ENCODE data around the gene GPR4.
"Not testable (repeated sequence)": the region's sequence is repeated elsewhere in the genome, so short reads cannot be mapped to it uniquely, and the experiment has no call there.

GPR4 gene

DNA sequence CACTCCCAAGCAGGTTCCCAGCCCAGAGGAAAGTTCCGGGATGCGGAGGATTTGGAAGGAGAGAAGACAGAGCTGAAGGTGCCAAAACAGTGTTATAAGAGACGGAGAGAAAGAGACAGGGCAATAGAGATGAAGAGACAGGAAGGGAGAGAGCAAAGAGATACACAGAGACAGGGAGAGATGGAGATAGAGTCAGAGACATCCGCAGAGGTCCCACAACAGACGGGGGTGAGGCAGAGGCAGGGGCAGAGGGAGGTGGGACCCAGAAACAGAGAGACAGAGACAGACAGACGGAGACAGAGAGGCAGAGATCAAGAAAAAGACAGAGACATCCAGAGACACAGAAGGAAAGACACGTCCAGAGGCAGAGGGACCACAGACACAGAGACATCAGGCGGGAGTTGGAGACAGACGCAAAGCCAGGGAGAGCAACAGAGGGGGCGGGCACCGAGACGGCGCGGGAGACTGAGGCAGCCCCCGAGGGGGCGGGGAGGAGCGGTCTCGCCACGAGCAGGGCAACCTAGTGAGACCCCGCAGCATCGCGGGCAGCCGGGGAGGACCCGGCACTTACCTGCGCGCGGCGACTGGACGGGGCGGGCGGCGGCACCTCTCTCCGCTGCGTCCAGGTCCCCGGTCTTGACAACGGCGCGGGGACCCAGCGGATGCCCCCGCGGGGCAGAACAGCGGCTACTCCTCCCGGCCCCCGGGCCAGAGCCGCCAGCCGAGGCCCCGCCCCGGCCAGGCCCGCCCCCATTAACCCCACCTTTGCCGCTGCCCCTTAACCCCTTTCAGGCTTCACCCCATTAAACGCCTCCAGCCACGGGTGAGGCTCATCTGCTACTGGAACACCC lies at the start of gene GPR4:
Gene GPR4 (minus strand): TSS at position 689 of the 851 bp plus-strand sequence. CDS start 10,346 bp downstream, outside the sequence.
- DNase-seq = no peak

DNA sequence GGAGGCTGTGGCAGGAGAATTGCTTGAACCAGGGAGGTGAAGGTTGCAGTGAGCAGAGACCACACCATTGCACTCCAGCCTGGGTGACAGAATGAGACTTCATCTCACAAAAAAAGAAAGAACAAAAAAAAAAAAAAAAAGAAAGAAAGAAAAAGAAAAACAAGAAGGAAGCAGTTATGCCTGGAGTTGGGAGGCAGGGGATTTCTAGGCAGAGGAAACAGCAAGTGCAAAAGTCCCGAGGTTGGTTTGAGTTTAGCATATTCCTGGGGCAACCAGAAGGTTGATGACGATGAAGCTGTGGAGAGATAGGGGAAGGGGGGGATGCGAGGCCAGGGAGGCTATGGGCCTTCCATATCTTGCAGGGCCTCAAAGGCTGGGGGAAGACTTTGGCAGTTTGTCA lies 48.7 kb upstream of the GPR4 start:
- DNase-seq = no peak

DNA sequence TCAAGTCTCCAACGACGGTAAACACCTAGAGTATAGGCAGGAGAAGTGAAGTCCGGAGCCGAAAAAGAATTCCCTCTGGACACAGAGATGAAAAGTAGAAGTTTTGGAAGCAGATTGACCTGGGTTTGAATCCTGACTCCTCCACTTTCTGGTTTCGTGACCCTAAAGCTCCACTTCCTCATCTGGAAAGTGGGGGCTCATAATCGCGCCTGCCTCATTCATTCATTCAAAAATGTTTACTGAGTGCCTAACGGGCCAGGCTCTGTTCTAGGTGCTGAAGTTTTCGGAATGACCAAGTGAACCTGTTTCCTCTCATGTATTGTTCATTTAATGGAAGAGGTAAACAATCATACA lies 44.3 kb upstream of the GPR4 start:
- DNase-seq = no peak

DNA sequence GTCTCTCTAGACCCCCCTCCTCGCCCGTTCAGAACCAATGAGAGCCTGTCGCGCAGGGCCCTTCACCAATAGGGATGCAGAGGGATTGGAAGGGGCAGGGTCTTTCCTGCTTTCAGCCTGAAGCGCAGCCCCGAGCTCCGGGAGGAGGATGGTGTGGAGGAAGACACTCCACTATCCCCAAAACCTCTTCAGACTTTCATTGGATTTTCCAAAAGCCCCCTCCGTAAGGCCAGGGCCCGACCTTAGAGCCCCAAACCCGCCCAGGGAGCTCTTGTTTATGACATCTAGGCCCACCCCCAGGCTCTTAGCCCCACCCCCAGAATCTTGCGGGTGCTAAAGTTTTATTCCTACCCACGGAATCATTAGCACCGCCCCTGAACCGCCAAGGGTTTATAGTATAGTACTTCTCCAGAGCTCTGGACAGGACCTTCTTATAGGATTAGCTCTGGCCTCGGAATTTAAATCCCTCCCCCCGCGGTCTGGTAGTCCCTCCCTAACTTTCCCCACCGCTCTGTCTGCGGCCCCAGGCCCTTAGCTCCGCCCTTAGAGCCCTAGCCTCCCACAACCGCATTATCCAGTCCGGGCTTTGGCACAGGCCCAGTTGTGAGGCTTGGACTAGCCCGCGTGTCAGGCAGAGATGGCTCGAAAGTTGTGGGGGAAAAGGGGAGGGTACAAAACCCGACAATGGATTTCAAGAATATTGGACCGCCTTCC lies 43.8 kb upstream of the GPR4 start:
- peak; percentile 91 for DNase-seq

DNA sequence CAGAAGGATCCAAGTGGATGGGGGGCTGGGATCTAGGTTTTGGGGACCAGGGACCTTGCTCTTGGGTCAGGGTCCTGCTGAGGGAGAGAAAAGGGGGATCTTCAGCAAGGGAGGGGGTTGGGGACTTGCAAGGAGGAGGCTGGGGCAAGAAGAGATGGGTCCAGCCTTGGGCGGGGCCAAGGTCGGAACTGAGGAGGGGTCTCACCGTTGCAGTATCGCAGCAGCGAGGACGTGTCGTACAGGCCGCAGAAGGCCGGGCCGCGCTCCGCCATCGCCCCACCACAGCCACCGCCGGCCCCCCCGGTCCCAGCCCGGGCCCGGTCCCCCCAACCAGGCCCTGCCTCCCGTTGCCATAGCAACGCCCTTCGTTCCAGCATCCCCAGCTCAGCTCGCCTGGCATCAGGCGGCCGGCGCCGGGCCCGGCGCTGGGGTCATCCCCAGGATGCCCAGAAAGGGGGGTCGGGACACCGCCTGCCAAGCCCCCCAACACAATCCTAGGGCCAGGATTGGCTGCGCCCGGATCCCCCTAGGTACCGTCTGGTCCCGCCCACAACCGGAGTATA lies 43.1 kb upstream of the GPR4 start:
- DNase-seq = no peak

DNA sequence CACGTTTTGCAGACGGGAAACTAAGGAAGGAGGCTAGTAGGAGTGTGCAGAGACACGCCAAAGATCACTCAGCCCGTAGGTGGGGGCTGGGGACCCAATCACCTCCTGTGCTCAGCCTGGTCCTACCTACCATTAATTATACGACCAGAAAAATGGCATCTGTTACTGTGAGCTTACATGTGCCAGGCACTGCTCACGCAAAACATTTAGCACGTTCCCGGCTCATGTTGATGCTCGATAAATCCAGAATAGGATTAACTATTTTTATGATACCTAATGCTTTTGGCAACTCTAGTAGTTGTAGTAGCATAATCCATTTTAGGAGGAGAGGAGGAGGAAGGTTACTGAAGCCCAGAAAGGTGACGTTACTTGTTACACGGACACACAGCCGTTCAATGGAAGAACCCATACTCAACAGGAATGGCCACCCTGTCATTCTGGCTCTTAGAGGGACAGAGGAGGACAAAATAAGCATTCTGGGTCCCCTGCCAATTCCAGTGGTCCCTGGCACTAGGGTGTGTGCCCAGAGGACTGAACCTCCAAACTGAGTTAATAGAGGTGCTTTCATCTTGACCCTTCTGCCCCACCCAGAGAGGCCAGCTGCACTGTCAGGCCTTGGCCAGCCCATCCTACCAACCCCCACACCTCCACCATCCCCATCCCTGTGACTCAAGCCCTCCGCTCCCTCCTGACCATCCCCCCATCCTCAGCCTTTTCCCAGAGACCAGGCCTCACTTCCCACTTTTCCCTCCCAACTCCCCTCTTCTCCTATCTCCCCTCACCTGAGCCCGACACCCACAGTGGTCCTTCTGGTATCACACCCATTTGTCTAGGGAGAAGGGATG lies 42.1 kb upstream of the GPR4 start:
- no peak for DNase-seq

DNA sequence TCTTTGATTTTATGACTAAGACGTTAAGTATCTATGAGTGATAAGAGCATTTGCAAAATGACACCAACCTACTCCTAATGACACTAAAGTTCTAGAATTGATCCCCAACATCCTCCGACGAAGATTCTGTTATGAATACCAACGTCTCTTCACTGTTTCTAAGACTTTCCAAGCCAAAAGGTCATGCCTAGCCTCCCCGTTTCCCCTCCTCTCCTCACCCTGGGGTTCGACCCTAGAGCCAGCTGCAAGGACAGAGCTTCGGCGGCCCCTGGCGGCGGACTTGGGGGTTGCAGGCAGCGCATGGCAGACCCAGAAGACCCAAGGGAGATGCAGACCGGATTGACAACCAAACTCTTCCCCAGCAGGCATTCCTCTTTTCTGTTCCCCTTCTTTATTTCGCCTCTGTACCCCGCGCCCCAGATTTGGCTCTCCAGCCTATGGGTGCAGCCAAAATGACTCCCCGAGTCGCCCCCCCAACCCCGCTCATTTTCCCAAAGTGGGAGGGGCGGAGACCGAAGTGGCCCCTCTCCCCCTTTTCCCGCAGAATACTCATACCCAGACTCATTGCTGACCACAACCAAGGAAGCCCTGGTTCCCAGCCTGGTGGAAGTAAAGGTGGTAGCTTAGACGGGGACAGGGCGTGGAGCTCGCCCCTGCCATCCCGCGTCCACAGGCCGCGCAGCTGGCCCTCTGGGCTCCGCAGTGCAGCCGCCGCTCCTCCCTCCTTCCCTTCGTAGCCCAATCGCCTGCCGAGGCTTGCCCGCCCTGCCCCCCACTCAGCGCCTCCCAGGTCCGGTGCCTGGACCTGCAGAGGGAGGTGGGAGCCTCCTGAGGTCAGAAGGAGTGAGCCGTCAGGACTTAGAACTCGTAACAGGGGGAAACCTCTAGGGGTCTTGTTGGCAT lies 41.3 kb upstream of the GPR4 start:
- peak; percentile 47 for DNase-seq

DNA sequence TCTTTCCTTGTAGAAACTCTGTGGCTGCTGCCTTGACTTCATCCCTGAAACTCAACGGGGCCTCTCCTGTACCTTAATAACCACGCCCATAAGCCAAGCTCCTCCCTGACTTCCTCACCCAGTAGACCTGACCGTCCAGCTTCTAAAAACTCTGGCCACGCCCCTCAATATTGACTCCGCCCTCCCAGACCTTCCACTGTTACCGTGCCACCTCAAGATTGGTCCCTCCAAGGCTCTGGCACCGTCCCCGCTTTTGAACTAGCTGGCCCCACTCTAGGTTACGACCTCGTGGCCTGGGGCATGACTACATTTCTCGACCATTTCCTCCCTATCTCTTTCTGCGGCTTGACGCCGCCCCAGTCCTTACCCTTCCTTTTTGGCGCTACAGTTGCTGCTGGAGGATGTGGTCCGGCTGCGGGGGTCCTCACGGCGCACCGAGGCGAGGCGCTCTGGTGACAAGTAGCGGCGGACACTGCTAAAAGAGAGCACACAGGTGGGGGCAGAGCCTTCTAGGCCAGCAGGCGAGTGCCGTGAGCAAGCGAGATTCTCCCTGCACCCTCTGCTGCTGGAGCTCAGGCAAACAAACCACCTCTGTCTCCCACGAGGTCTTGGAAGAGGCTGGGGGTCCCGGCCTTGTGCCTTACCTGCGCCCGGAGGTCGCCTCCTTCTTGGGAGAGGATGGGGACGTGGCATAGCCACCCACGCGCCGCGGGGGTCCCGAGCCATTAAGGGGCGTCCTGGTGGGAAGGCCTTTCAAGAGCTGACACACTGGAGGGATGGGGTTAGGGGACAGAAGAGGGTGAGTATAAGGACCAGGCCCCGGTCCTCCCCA lies 39.5 kb upstream of the GPR4 start:
- no peak for DNase-seq

DNA sequence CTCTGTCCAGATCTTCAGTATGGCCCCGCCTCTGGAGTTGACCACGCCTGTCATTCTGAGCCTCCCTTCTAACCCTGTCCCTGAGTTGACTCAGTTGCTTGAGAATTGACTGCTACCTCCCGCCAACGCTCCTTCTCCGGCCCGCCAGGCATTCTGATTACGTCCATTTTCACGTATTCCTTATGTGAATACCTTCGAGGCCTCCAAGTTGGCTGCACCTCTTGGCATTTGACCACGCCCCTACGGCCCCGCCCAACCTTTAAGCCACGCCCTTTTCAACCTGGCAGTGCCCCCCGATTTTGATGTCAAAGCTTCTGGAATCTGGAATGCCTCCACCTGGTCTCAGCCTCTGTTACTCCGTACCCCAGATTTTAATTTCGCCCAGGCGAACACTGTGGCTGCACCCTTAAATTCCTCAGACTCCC lies 38.8 kb upstream of the GPR4 start:
- no peak for DNase-seq

DNA sequence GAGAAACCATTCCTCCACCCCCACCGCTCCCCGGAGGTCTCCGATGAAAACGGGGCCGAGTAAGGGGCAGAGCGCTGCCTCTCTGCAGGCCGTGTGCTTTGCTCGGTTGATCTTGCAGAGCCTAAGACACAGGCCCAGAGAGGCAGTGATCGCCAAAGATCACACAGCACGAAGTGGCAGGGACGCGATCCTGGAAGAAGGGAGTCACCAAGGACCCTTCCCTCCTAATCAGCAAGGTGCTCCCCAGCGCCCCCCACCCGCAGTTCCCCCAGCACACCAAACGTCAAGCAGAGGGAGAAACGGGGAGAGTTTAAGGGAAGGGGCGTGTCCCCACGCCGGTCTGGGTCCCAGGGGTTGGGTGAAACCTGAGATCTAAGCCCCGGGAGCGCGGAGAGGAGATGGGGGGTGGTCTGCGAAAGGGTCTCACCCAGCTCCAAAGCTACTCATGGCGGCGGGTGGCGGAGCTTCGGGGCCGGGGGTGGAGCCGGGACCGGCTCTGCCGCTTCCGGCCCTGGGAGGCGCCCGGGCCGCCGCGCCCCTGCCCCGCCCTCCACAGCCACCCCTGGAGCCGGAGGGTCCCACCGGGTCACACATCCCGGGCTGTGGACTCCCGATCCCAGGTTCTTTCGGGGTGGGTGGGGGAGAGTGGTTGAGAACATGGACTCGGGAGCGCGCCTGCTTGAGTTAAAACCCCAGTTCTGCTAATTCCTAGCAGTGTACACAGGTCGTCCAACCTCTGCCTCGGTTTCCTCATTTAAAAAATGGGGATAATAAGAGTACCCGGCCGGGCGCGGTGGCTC lies 37.1 kb upstream of the GPR4 start, which contains the start of gene EML2:
Gene EML2 (minus strand): TSS at position 468 of the 800 bp plus-strand sequence. CDS start 21 bp downstream, at position 447.
- DNase-seq = no peak

DNA sequence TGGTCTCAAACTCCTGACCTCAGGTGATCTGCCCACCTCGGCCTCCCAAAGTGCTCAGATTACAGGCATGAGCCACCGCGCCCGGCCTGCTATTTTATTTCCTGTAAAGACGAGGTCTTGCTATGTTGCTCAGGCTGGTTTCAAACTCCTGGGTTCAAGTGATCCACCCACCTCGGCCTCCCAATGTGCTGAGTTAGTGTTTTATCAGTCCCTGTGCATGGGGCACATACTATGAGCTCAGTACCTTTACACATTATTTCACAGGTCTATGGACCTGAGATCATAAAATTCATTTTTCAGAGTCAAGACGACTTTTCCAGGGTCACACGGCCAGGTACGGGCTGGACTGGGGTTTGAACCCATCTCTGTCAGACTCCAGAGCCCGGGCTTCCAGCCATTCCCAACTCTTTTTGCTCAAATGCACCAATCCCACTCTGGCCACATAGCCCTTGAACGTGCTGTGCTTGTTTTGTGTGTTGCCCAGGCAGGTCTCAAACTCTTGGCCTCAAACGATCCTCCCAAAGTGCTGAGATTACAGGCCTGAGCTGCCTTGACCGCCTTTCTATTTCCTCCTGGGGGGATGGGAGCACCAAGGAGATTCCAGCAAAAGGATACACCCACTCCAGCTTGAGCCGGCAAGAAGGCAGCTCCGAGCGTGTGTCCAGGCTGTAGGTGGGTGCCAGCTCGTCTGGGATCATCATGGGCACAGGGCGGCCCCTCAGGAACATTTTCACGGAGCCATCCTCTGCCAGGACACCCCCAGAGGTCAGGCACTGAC lies 36.1 kb upstream of the GPR4 start:
- DNase-seq = no peak

DNA sequence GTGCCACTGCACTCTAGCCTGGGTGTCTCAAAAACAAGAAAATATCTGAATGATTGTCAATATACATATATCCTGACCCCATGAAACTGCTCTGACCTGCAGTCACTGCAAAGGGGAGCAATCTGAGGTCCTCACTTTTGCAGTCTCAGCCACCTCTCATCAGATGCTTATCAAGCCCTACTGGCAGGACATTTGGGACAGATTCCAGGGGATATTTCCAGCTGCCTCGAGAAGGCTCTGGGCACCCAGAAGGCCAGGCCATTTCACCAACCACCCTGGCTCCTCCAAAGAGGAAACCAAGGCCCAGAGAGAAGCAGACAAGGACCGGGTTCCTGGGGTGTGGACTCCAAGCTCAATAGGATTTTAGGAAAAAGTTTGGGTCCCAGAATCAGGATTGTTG lies 34.9 kb upstream of the GPR4 start:
- no peak for DNase-seq

DNA sequence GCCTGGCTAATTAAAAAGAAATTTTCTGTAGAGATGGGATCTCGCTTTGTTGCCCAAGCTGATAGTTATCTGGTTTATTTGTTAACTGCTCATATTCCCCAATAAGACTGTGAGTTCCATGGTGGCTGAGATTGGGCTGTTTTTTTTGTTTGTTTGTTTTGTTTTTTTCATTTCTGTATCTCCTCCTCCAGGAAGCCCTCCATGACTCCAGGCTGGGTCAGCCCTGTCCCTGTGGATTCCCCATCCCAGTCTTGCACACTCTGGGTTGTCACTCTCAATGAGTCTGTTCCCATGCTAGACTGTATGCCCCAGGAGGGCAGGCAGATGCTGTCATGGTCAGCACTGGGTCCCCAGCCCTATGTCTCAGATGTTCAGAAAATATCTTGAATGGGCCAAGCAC lies 34.3 kb upstream of the GPR4 start:
- DNase-seq = no peak

DNA sequence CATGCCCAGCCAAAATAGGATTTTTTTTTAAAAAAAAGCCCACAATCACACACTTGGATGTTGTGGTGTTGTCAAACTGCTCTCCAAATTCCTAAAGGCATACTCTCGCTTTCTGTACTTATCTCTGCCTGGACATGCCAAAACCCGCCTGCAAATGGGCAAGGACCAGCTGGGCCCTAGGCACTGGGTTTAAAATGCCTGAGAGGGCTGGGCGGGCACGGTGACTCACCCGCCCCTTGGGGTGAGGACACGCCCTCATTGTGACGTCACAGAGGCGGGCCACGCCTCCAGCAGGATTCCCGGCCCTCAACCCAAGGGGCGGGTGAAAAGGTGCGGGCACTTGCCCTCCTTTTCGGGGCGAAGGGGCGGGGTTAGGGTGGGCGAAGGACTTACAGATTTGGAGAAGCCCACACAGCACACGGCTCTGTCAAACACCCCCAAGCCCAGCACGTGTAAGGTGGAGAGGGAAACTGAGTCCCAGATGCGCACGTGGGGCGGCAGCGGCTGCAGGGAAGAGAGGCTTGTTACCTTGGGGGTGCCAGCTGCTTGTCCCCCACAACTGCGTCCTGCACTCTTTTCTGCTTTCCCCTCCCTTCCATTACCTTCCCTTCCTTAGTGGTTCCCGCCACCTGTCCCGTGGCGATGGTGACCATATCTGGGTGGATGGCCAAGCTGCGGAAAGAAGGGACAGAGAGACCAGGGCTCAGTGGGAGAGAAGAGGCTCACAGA lies 30.6 kb upstream of the GPR4 start:
- peak; percentile 4 for DNase-seq

DNA sequence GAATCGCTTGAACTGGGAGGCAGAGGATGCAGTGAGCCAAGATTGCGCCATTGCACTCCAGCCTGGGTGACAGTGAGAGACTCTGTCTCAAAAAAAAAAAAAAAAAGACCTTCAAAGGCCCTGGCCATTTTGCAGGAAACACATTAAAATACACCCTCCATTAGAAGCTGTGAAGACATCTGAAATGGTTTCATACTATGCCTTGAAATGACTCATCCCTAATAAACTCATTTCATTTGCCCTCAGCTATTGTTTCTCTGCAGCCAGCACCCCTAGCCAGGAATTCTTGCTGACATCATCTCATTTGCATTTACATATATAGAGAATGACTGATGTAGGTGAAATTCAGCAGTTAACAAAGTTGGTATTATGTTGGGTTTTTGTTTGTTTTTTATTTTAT lies 28.5 kb upstream of the GPR4 start:
- DNase-seq = no peak

DNA sequence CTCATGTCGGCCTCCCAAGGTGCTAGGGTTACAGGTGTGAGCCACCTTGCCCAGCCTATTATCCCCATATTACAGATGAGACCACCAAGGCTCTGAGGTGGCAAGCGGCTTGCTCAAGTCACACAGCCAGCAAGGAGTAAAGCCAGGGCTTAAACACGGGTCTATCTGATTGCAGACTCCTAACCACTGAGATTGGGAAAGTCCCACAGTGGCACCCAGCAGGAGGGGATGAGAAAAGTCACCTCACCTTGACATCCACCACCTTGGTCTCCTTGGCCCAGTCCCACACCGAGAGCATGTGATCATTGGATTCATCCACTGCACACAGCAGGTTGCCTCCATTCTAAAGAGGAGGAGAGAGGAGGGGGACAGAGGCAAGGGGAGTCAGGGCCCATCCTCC lies 27.7 kb upstream of the GPR4 start:
- no peak for DNase-seq

DNA sequence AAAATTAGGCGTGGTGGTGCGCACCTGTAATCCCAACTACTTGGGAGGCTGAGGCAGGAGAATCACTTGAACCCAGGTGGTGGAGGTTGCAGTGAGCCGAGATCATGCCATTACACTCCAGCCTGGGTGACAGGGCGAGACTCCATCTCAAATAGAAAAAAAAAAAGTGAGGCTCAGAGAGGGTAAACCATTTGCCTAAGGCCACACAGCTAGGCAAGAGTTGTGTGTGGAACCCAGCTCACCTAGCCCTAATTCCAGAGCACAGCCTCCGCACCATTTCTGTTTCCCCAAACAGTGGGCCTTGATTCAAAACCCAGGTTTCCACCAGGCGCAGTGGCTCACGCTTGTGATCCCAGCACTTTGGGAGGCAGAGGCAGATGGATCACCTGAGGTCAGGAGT lies 26.2 kb upstream of the GPR4 start:
- not testable (repeated sequence) for DNase-seq

DNA sequence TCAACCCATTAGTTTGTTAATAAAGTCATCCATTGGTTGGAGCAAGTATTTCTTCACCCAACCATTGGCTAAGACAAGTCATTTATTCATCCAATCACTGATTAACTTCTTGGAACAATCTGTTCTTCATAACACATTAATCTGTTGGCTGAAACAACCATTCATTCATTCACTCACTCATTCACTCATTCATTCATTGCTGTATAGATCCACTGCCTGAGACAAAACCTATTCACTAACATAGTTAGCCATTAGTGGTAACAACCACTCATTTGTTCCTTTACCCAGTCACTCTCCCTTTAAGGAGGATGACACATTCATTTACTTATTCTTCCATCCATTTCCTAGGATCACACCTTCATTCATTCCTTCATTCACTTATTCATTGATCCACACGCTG lies 22.0 kb upstream of the GPR4 start:
- no peak for DNase-seq

All from NCI-H2227 treated with DMSO at 0.1 percent for 48 hours (cell line).